ENCODE measurements around the gene SLCO1A2.

Gene SLCO1A2

DNA sequence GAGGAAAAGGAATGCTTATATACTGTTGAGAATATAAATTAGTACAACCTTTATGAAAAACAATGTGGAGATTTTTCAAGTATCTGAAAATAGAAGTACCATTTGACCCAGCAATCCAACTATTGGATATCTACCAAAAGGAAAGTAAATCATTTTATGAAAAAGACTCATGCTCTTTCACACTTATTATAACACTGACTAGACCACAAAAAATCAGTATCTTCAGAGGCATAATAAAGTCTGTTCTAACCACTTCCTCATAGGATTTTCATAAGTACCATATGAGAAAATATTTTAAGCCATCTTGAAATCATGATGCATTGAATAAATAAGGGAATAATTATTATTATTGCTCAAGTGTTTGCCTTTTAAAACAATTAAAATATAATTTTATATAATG lies 112.9 kb downstream of the SLCO1A2 start:
- TF ChIP-seq, protein P1, sequence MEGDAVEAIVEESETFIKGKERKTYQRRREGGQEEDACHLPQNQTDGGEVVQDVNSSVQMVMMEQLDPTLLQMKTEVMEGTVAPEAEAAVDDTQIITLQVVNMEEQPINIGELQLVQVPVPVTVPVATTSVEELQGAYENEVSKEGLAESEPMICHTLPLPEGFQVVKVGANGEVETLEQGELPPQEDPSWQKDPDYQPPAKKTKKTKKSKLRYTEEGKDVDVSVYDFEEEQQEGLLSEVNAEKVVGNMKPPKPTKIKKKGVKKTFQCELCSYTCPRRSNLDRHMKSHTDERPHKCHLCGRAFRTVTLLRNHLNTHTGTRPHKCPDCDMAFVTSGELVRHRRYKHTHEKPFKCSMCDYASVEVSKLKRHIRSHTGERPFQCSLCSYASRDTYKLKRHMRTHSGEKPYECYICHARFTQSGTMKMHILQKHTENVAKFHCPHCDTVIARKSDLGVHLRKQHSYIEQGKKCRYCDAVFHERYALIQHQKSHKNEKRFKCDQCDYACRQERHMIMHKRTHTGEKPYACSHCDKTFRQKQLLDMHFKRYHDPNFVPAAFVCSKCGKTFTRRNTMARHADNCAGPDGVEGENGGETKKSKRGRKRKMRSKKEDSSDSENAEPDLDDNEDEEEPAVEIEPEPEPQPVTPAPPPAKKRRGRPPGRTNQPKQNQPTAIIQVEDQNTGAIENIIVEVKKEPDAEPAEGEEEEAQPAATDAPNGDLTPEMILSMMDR (IDR thresholded peaks at IDR 0.05), result no peak
- H3K4me3 Mint-ChIP-seq, result no peak overlapping the region
- H3K27me3 Mint-ChIP-seq (ENCODE audit: low read depth, poor library complexity), result no peaks in the 10 kb centered on the region

DNA sequence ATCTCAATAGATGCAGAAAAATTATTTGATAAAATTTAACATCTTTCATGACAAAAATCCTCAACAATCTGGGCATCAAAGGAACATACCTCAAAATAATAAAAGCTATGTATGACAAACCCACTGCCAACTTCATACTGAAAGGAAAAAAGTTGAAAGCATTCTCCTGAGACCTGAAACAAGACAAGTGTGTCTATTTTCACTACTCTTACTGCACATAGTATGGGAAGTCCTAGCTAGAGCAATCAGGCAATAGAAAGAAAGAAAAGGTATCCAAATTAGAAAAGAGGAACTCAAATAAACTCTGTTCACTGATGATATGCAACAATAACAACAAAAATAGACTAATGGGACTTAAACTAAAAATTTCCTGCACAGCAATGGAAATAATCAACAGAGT lies 113.6 kb downstream of the SLCO1A2 start:
- no peaks in the 10 kb centered on the region for H3K4me1 Mint-ChIP-seq
- H3K27me3 Mint-ChIP-seq (ENCODE audit: low read depth, poor library complexity), result no peaks in the 10 kb centered on the region
- H3K9me3 Mint-ChIP-seq, result no peaks in the 10 kb centered on the region
- H3K27ac Mint-ChIP-seq, result no peak overlapping the region
- no peak for DNase-seq
- TF ChIP-seq, protein P1 (IDR thresholded peaks at IDR 0.05), result no peak
- no peaks in the 10 kb centered on the region for H3K36me3 Mint-ChIP-seq (ENCODE audit: low read depth)
- H3K4me3 Mint-ChIP-seq, result no peak overlapping the region

More for the DNA sequence above, 112.9 kb downstream of the SLCO1A2 start:
- no peak overlapping the region for H3K27ac Mint-ChIP-seq
- H3K4me1 Mint-ChIP-seq, result no peaks in the 10 kb centered on the region
- no peaks in the 10 kb centered on the region for H3K9me3 Mint-ChIP-seq
- no peak for DNase-seq
- H3K36me3 Mint-ChIP-seq (ENCODE audit: low read depth), result no peaks in the 10 kb centered on the region

DNA sequence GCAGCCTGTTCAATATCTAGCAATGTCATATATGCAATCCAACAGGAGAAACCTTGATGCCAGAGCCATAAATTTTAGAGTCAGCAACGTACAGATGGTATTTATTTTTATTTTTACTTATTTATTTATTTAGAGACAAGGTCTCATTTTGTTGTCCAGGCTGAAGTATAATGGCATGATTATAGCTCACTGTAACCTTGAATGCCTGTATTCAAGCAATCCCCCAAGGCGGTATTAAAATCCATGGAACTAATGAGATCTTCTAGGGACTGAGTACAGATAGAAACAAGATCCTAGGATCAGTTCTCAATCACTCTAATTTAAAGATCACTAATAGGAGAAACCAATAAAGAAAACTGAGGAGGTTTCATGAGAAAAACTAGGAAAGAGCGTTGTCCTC lies 114.5 kb downstream of the SLCO1A2 start:
- Mint-ChIP-seq H3K36me3 (ENCODE audit: low read depth) (no peaks in the 10 kb centered on the region), H3K27me3 (ENCODE audit: low read depth, poor library complexity) (no peaks in the 10 kb centered on the region), H3K9me3 (peaks cover 7% of the 10 kb centered on the region), H3K4me3 (no peak overlapping the region), H3K4me1 (no peaks in the 10 kb centered on the region), H3K27ac (no peak overlapping the region)
- TF ChIP-seq, protein P1 (IDR thresholded peaks at IDR 0.05), result no peak
- DNase-seq, result no peak

DNA sequence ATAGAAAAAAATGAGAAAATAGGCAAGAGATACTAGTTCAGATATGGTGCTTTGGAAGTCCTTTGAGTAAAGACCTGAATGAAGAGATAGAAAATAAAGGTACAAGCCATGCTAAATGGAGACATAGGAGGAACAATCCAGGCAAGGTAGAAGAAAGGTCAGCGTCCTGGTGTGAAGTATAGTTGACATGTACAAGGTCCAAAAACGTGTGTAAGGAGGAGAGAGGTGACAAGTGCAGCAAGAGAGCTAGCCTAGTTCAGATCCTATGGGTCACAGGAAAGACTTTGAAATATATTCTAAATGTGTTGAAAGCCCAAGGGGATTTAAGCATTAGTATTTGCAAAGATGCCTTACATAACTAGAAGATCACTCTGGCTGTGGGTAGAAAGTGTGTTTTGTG lies 115.5 kb downstream of the SLCO1A2 start:
- Mint-ChIP-seq H3K27me3 (ENCODE audit: low read depth, poor library complexity) (no peaks in the 10 kb centered on the region), H3K36me3 (ENCODE audit: low read depth) (no peaks in the 10 kb centered on the region), H3K4me3 (no peak overlapping the region), H3K9me3 (peaks cover 12% of the 10 kb centered on the region), H3K27ac (no peak overlapping the region), H3K4me1 (no peaks in the 10 kb centered on the region)
- no peak for DNase-seq
- TF ChIP-seq, protein P1 (IDR thresholded peaks at IDR 0.05), result no peak

Data from nephron progenitor cell (in vitro differentiated cells).